ENCODE data around the gene HSPH1.
"Not testable (repeated sequence)": the region's sequence is repeated elsewhere in the genome, so short reads cannot be mapped to it uniquely, and the experiment has no call there.

HSPH1 gene

DNA sequence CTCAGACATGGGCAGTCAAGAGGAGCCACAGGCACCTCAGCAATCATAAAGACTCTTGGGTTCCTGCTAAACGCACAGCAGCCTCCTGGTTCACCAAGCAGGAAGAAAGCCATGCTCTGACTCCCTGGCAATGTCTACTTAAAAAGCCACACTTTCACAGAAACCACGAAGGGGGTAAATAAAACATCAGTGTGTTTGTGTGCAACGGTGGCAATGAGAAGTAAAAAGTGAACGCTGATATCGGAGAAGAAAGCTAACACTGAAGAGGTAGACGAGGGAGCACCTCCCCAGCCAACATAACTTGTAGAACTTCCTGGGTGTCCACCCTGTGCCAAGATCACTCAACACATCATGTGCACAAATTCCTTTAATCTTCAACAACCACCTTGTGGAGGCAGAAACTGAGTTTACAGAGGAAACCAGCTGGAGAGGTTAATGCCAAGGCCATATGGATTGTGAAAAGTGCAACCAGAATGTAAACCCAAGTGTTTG, 30.2 kb downstream of the HSPH1 start:
- no peak for DNase-seq (ENCODE audit: low read depth)

DNA sequence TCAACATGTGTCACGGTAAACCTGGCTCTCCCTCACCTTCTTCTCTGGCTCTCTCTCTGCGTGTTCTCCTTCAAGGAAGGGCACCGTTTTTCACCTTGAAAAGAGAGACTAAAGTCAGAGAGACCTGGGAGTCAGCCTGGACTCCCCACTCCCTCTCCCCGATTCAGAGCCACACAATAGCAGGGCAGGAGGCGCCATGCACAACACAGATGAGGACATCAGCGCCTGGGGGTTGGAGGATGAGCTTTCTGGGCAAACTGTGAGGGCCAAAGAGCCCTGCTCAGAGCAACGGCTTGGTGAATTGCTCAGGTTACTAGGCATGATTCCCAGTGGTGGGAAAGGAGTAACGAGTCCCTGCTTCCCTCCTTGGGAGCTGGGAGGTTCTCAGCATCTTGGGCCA, 32.3 kb downstream of the HSPH1 start:
- DNase-seq (ENCODE audit: low read depth) = no peak

DNA sequence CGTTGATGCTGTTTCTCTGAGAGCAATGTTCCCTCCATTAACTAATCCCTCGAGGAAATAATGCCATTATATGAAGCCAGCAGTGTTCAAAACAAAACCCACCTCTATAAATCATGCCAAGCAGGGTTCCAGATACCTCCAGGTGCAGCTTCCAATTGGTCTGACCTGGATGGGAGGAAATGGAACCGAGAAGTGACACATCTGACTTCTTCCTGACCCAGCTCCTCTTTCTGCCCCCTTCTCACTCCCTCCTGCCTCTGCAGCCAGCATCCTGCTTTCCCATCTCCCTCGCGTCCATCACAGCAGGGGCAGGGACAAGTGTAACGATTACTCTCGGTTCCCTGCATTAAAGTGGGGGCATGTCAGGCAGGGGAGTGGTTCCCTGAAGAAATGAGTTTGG, 37.5 kb downstream of the HSPH1 start:
- DNase-seq (ENCODE audit: low read depth) = no peak

DNA sequence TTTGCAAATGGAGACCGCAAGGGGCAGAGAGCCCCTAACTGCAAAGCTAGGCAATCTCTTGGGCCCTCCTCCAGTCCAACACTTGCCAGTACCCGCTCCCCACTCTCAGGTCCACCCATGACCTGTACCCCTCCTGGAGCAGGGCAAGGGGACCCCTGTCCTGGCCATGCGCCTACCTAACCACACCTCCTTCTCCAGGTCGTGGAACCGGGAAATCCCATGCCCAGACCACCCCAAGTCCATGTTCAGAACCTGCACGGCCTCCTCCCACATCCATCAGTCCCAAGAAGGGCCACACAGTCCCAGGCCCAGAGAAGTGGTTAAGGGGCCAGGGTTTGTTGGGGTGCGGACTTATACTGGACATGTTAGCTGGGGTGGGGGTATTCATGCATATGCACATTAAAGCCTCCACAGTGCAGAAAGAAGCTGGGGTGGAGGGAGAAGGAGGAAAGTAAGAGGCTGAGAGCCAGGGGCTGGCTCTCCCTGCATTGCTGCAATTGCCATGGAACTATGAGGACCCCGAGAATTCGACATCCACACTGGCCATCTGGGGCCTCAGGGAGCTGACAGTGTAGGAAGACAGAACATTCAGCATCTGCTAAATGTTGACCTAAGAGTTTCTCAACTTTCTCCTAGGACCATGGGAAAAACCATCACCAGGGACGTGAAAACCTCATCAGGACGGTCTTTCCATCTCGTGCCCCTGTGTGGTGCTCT, 39.0 kb downstream of the HSPH1 start:
- no peak for DNase-seq (ENCODE audit: low read depth)

DNA sequence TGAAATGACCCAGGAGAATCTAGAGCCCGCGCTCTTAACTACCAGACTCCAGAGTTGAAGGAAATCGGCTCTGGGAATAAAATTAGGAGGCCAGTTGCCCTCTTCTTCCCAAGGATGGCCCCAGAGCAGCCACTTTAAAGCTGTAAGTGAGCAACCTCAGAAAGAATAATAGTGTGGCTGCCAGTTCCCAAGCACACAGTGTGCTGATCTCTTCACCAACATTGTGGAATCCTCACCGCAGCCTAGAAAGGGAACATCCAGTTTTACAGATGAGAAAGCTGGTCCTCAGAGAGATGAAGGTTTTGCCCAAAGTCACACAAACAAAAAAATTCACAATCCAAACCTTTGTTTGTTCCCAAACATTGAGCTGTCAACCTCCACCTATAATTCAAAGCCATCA, 39.6 kb downstream of the HSPH1 start:
- no peak for DNase-seq (ENCODE audit: low read depth)

DNA sequence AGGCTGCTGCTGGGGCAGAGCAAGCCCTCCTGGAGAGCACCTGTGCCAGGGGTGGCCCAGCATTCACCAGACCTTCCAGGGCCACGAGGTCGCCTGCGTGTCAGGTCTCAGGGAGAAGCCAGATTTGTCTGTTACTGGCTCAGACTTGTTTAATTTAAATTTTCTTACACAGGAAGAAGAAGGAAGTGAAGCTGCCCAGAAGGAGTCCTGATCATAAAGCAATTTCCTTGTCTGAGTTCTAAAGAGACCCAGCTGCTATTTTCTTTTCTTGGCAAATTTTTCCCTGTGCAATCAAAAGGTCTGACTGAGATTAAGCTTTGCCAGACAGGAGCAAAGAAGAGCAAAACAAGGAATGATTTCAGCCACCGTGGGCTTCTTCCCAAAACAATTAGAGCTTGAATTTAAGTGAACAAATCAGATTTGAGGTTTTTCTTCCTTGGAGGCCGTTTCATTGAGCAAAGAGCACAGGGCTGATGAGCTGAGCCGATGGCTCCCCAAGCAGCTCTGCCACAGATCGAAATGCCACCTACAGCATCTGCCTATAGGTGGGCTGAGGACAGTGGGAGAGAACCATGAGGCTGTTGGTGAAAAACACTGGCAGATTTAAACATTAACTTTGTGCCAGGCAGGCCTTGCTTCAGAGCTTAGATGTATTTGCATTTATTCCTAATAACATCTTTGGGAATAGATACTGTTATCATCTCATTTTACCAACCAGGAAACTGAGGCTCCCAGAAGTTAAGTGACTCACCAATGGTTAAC, 40.1 kb downstream of the HSPH1 start:
- no peak for DNase-seq (ENCODE audit: low read depth)

DNA sequence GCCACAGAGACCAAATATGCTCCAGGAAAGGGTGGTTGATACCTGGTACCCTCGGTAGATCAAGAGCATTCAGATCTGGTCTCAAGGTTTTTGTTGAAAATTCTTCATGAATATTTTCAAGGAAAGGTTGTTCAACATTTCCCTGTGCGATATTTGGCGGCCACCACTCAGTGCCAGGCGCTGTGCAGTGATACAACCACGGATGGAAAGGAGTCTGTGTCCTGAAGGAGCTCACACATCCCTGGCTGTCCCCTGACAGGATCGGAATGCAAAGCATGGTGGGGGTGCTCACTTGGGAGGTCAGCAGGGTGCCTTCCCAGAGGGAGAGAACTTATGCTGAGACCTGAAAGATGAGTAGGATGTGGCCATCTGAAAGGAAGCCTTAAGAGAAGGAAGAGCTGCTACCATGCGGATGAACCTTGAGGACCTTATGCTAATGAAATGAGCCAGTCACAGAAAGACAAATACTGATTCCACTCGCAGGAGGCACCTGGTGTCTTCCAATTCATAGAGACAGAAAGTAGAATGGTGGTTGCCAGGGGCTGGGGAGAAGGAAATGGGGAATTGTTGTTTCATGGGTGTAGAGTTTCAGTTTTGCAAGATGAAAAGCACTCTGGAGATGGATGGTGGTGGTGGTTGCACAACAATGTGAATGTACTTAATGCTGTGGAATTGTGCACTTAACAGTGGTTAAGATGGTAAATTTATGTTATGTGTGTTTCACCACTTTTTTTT, 41.6 kb downstream of the HSPH1 start:
- DNase-seq (ENCODE audit: low read depth) = no peak

DNA sequence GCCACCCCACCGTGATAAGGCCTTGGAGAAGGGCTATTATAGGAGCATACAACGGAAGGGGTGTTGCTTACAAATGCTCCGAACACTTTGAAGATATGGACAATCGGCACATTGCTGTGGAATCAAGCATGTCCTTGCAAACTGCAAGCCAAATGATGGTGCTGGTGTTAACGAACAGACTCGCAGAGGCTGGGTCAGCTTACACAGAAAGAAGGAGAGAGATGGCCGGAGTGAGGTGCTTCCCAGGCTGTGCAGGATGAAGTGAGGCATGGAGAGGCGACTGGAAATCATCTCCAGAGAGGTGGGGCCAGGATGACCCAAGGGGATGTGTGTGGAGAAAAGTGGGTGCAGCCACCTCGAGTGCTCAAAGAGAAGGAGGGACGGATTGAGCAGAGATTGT, 42.2 kb downstream of the HSPH1 start:
- no peak for DNase-seq (ENCODE audit: low read depth)

DNA sequence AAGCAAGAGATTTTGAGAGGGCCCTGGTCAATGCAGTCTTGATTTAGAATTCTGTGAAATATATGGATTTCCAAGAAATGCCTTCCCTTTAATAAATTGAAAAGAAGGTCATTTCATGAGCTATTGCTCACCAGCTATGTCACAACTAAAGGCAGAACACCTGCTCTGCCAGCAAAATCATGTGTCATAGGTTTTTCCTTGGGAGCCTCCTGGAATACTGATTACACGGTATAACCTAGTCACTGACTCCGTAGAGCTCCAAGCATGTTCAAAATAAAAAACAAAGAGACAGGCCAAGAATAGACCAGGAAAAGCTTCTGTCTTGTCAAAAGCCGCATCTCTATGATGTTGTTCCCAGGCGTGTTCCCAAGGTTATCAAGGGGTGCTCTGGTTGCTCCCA, 45.5 kb downstream of the HSPH1 start:
- no peak for DNase-seq (ENCODE audit: low read depth)

DNA sequence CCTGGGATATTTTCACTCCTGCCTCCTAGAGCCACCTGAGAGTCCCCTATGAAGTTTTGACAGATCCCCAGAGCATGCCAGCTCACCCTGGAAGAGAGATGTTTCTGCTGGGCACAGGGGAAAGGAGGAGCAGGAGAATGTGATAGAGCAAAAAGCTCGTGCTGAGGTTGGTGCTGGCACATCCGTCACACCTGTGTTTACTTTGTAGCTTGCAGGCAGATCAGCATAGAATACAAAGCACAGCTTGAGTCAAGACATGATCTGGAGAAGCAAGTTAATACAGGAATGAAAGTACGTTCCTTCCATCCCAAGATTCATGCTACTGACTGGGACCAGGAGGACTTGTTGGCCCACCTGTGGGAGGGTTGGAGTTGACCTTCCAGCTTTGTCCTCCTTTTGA, 46.1 kb downstream of the HSPH1 start:
- DNase-seq (ENCODE audit: low read depth) = no peak

DNA sequence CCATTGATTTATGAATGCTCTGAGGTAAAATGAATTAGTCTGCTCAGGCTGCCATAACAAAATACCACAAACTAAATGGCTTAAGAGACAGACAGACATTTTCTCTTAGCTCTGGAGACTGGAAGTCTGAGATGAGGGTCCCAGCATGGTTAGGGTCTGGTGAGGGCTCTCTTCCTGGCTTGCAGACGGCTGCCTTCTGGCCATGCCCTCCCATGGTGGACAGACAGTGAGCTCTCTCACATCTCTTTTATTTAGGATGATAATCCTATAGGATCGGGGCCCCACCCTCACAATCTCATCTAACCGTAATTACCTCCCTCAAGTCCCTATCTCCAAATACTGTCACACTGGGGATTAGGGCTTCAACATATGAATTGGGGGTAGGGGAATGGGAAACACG, 47.1 kb downstream of the HSPH1 start:
- no peak for DNase-seq (ENCODE audit: low read depth)

DNA sequence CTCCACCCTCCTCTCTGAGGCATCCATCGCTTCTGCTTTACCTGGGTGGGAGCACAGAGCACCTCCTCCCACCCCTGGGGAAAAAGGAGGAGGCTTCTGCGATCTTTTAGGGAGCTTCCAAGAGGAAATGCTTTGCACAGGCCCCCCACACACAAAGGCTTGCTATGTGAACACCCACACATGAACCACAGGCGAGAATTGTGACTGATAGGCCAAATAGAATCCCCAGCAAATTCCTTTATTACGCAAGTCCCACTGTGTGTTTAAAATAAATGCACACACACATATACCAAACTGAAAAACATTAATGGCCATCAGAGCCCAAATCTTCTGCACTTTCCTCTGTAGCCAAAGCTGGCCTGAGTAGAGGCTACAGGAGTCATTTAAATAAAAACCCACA, 50.6 kb downstream of the HSPH1 start:
- no peak for DNase-seq (ENCODE audit: low read depth)

DNA sequence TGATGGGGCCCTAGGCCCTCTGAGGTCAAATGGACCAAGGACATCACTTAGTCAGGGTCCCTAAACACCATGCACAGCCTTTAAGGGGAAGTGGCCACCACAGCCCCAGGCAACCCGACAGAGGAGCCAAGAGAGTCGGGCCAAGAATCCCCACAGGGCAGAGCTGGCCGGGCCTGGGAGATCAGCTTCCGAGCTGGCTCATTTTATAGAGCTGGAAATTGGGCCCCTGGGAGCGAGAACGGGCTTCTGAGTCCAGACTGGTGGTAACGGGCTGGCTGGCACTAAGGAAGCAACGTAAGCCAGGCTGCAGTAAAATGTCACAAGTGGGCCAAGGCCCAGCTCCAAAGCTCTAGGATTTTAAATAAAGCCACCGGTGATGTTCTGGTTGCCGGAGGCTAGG, 51.1 kb downstream of the HSPH1 start:
- DNase-seq (ENCODE audit: low read depth) = no peak

DNA sequence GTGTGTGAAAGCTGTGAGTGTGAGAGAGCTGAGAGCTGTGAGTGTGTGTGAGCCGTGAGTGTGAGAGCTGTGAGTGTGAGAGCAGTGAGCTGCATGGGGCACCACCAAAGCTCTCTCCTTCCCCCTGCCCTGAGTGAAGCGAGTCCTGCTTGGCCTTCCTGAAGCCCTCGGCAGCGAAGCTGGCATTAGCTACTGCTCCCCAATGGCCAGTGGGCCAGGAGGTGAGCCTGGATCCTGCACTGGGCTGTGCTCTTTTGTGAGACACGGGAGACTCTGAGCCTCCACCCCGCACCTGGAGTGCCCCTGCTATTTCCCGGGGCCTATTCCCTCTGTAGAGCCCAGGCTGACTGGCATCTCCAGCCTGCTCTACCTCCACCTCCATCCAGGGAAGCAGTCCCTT, 51.5 kb downstream of the HSPH1 start:
- no peak for DNase-seq (ENCODE audit: low read depth)

DNA sequence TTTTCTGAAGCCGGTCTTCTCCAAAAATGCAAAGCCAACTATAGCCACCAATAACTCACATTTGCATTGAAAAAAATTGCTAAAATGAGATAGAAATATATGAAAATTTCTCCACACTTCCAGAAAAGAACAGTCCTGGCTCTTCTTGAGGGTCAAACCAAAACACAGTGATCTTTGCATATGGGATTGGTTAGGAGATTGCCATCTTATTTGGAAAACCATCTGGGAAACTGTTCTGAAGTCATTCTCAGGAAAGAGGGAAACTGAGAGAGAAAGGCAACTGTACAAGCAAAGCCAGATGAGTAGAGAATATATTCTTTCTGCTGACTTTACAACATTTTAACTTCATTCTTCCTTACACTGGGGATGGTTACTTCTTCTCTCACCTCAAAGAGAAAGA, 54.6 kb downstream of the HSPH1 start:
- DNase-seq (ENCODE audit: low read depth) = no peak

DNA sequence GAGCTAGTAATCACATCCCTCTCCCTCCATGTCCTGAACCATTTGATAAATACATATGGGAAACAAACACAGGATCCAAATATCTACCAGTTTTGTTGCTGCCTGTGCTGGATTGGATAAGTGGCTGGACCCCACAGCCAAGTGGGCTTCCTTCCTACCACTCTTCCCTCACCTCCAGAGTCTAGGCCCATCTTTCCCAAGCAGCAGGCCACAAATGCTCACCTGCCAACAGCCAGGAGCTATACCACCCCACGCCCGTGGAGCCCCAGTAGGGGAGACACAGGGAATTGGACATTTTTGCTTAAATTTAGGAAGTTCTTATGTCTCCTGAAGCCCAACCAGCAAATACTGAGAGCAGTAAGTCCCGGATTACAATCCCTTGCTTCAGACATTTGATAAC, 55.8 kb downstream of the HSPH1 start:
- DNase-seq (ENCODE audit: low read depth) = no peak

DNA sequence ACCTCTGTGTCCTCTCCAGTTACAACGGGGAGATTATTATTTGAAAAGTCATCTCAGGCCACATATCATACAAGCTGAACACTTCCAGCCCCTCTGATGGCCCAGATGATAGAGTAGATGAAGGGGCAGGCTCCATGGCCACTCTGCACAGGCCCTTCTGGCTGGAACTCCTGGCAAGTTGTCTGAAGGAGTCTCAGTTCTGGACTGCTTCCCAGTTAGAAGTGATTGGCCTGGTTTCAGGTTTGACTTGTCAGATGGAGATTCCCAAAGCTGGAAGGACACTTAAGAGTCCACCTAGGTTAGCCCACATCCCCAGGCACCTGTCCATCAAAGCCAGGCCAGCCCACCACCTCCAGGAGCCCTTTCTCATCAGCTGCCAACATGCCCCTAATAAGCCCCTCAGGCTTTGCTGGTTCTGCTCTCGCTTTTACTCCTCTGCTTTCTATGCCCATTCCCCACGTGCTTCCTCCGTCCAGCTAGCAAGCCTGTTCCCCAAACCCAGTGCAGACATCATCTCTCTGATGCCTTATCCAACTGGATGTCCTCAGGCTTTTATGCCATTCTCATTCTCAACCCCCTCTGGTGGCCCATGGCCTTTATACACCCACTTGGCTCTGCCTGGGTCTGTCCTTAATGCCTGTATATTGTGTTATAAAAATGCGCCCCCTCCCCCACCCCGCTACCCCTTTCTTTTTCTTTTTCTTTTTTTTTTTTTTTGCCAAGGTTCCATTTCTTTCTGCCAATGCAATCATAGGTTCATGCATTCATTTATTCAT, 56.5 kb downstream of the HSPH1 start:
- DNase-seq (ENCODE audit: low read depth) = no peak

DNA sequence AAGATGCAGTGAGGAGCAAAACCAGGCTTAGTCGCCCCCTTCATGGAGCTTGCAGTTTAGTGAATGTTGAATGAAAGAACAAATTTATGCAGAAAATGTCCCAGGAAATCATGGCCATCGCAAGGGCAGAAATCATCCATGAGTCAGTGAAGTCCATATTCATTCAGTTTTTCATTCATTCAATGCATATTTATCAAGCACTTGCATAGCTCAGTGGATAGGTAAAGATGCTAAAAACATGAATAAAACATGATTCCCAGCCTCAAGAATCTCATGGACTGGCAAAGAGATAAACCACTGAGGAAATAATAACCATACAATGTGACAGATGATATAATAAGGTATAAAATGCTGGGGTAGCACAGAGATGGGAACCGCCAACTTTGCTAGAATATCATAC, 58.8 kb downstream of the HSPH1 start:
- DNase-seq (ENCODE audit: low read depth) = no peak

DNA sequence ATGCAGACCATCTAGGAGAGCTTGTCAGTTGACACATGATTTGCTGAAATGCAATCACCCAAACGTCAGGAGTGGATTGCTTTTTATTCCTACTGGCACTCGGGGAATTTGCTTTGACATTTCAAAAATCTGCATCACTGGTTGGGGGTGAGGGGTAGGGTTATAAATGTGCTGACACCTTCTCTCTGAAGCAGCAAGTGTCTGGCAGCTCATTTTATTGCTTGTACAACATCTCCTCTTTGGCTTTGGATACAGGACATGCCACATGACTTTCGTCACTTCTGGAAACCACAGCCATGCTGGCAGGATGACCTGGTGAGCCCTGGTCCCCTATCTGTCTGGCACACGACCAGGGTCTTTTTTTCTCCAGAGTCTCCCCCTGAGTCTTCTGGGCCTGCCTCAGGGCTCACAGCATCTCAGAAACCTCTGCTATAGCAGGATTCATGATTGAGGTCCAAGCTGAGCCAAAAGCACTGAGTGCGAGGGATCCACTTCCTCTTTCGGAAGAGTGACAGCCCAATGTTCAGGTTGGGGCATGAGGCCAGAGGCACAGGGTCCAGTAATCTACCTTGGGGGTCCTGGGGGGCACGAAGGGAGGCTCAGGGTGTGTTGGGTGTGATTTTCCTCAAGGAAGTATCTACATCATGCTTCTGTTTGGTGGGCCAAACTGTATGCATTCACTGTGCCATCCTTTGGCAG, 60.1 kb downstream of the HSPH1 start:
- DNase-seq (ENCODE audit: low read depth) = no peak

DNA sequence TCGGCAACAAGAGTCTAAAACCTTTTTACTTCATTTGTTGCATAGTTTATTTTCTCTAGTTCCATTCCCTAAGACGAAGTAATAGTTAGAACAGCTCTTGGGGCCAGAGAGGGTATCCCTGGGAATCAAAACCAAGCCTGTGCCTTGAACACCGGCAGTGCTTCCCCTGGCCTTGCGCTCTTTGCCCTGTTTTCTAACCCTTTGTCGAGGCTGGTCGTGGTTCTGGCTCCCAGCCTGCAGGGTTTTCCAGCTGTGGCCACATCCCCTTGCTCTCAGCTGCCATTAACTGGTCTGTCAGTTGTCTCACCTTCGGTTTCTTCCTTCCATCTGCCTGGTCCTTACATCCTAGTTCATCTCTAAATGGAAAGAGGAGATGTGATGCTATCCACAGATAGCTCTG, 61.0 kb downstream of the HSPH1 start:
- no peak for DNase-seq (ENCODE audit: low read depth)

DNA sequence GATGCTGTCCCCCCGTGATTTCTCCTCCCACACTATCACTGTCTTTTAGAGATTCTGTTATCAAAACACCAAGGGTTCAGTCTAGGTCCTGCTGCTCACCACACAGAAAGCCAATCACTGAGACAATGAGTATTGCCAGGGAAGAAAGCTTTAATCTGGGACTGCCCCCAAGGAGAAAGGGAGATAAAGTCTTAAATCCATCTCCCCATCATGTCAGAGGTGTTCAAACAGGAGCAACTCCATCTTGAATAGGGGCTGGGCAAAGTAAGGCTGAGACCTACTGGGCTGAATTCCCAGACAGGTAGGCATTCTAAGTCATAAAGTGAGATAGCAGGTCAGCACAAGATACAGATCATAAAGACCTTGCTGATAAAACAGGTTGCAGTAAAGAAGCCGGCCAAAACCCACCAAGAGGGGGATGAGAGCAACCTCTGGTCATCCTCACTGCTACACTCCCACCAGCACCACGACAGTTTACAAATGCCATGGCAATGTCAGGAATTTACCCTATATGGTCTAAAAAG, 63.7 kb downstream of the HSPH1 start:
- not testable (repeated sequence) for DNase-seq (ENCODE audit: low read depth)

Measured in activated T-cell treated with anti-CD3 and anti-CD28 coated beads for 48 hours (primary cell).